BLaER1 treated with 17β-estradiol and CSF1 and Interleukin-3, amounts not matched to agents 10 nM and 100 nM (cell line): Measurements from ENCODE around the gene TMEM131.

Experiments
- H3K27ac ChIP-seq, 11 experiments: shearing (Covaris generic); formaldehyde crosslinking; 2 replicates each; pipeline ENCODE4 v1.8.1; 2022
- H3K27me3 ChIP-seq, 11 experiments: shearing (Covaris generic); formaldehyde crosslinking; 2 replicates each; pipeline ENCODE4 v1.8.1; 2022
- H3K36me3 ChIP-seq, 11 experiments: shearing (Covaris generic); formaldehyde crosslinking; 2 replicates each; pipeline ENCODE4 v1.8.1; 2022
- H3K4me1 ChIP-seq, 10 experiments: shearing (Covaris generic); formaldehyde crosslinking; 2 replicates each; pipeline ENCODE4 v1.8.1; 2022
- H3K4me2 ChIP-seq, 11 experiments: shearing (Covaris generic); formaldehyde crosslinking; 2 replicates each; pipeline ENCODE4 v1.8.1; 2022
- H3K4me3 ChIP-seq, 10 experiments: shearing (Covaris generic); formaldehyde crosslinking; 2 replicates each; pipeline ENCODE4 v1.8.1; 2022
- H3K9ac ChIP-seq, 11 experiments: shearing (Covaris generic); formaldehyde crosslinking; 2 replicates each; pipeline ENCODE4 v1.8.1; 2022
- H3K9me3 ChIP-seq, 11 experiments: shearing (Covaris generic); formaldehyde crosslinking; replicated peaks in 1 of 11; 2 replicates each; pipeline ENCODE4 v1.8.1; 2022
- H4K20me1 ChIP-seq, 11 experiments: shearing (Covaris generic); formaldehyde crosslinking; 2 replicates each; pipeline ENCODE4 v1.8.1; 2022
- Cebpa-rat ChIP-seq, 11 experiments: shearing (Covaris generic); IDR thresholded peaks; 2 replicates each; pipeline ENCODE4 v1.8.1; 2022

The TMEM131 gene

DNA sequence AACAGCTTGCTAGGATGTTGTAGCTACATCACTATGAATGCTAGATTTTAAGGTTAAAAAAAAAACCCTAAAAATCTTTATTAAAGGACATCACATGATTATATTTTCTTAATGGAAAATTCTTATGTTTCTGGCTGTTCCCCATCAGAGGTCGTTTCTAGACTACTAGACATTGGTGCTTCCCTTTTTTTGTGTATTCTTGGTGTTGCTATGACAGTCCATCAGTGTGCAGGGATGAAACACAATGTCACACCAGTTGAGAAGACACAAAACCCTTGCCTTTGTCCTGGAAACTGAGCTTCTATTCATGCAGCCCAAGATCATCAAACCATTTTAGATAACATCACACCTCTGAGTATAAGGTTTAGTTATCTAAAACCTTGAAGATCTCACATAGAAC lies 19.9 kb upstream of the TMEM131 start:
- TF ChIP-seq Cebpa-rat (IDR thresholded peaks at IDR 0.05), result no peak
- peaks cover 0 to 17% (median 6%) of the 10 kb centered on the region in 11 experiments; a peak in 13 of 22 replicates for H3K9me3 ChIP-seq
- peaks cover 33 to 56% (median 43%) of the 10 kb centered on the region in 10 experiments for H3K4me1 ChIP-seq
- no peak overlapping the region for H3K9ac ChIP-seq
- H3K4me2 ChIP-seq, result peak overlapping the region in 5 of 11 experiments; percentile 15 to 89 (median 36); a peak in 7 of 22 replicates
- H3K27me3 ChIP-seq, result peaks cover 0 to 71% (median 0%) of the 10 kb centered on the region in 11 experiments; a peak in 4 of 22 replicates
- peak overlapping the region in 7 of 11 experiments; percentile 8 to 95 (median 44); a peak in 6 of 22 replicates for H3K27ac ChIP-seq
- no peaks in the 10 kb centered on the region for H3K36me3 ChIP-seq
- no peaks in the 10 kb centered on the region for H4K20me1 ChIP-seq
- H3K4me3 ChIP-seq, result no peak overlapping the region

- H3K4me1 ChIP-seq, result peaks cover 45 to 68% (median 54%) of the 10 kb centered on the region in 10 experiments
- no peaks in the 10 kb centered on the region for H4K20me1 ChIP-seq
- TF ChIP-seq Cebpa-rat (IDR thresholded peaks at IDR 0.05), result no peak
- H3K4me2 ChIP-seq, result peak overlapping the region in 10 of 11 experiments; percentile 68 to 94 (median 84); a peak in 18 of 22 replicates
- peak overlapping the region in 8 of 11 experiments; percentile 13 to 95 (median 88); a peak in 16 of 22 replicates for H3K27ac ChIP-seq
- peak overlapping the region in 3 of 11 experiments; percentile 75 to 80 (median 77); a peak in 5 of 22 replicates for H3K9ac ChIP-seq
- H3K36me3 ChIP-seq, result no peaks in the 10 kb centered on the region
- peaks cover 0 to 4% (median under 1%) of the 10 kb centered on the region in 11 experiments; a peak in 8 of 22 replicates for H3K9me3 ChIP-seq
- H3K27me3 ChIP-seq, result peaks cover 0 to 58% (median 0%) of the 10 kb centered on the region in 11 experiments; a peak in 4 of 22 replicates
- no peak overlapping the region for H3K4me3 ChIP-seq
Observed at GRCh38 chr2:98014379-98014778, 18.6 kb upstream of the TMEM131 start.

GRCh38 chr2:98013407-98014042 lies 17.8 kb upstream of the TMEM131 start:
- peak overlapping the region; percentile 68 to 94 (median 83) for H3K4me2 ChIP-seq
- H3K4me1 ChIP-seq, result peaks cover 45 to 71% (median 54%) of the 10 kb centered on the region in 10 experiments
- H3K9me3 ChIP-seq, result no peaks in the 10 kb centered on the region

GRCh38 chr2:98012561-98012991 lies 16.8 kb upstream of the TMEM131 start:
- Histone ChIP-seq H4K20me1 (no peaks in the 10 kb centered on the region), H3K4me2 (peak overlapping the region; percentile 68 to 94 (median 83)), H3K4me1 (peaks cover 45 to 71% (median 54%) of the 10 kb centered on the region in 10 experiments), H3K27me3 (peaks cover 0 to 48% (median 0%) of the 10 kb centered on the region in 11 experiments; a peak in 4 of 22 replicates), H3K9ac (peak overlapping the region in 9 of 11 experiments; percentile 36 to 80 (median 70); a peak in 18 of 22 replicates), H3K9me3 (no peaks in the 10 kb centered on the region), H3K27ac (peak overlapping the region; percentile 7 to 95 (median 86); a peak in 21 of 22 replicates), H3K36me3 (no peaks in the 10 kb centered on the region), H3K4me3 (no peak overlapping the region)
- TF ChIP-seq Cebpa-rat (IDR thresholded peaks at IDR 0.05), result peak in 6 of 11 experiments; percentile 37 to 81 (median 56); a peak in 10 of 22 replicates

More at GRCh38 chr2:98013407-98014042, 17.8 kb upstream of the TMEM131 start:
- peak overlapping the region; percentile 40 to 95 (median 86); a peak in 21 of 22 replicates for H3K27ac ChIP-seq
- H4K20me1 ChIP-seq, result no peaks in the 10 kb centered on the region
- peaks cover 0 to 54% (median 0%) of the 10 kb centered on the region in 11 experiments; a peak in 4 of 22 replicates for H3K27me3 ChIP-seq
- no peaks in the 10 kb centered on the region for H3K36me3 ChIP-seq
- no peak for TF ChIP-seq Cebpa-rat (IDR thresholded peaks at IDR 0.05)
- peak overlapping the region in 4 of 10 experiments; percentile 9 to 29 (median 23); a peak in 5 of 20 replicates for H3K4me3 ChIP-seq
- H3K9ac ChIP-seq, result peak overlapping the region in 10 of 11 experiments; percentile 7 to 80 (median 70); a peak in 21 of 22 replicates

DNA sequence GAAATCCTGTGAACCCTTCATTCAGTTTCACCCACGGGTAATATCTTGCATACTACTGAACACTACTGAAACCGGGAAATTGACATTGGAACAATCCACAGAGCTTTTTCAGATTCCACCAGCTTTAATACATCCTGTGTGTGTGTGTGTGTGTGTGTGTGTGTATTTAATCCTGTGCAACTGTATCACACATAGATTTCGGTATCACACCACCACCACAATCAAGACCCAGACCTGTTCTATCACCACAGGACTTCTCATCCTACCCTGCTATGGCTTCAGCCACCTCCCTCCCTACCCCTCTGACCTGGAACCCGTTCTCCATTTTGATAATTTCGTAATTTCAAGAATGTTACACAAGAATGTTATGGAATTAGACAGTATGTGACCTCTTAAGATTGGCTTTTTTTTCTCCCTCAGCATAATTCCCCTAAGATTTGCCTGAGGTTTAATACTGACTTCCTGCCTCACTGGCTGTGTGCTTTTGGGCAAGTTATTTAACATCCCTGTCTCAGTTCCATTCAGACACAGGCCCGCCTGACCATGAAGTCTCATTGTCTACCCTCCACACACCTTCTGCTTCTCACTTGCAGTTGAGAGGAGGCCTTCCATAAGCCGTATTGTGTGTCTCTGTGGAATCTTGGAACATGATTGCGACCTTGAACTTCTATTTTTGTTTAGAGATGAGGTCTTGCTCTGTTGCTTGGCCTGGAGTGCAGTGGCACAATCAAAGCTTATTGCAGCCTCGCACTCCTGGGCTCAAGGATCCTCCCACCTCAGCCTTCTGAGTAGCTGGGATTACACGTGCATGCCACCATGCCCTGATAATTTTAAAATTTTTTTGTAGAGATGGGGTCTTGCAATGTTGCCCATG lies 14.4 kb upstream of the TMEM131 start:
- peaks cover 45 to 59% (median 50%) of the 10 kb centered on the region in 10 experiments for H3K4me1 ChIP-seq
- no peaks in the 10 kb centered on the region for H3K9me3 ChIP-seq
- peaks cover 0 to 26% (median 0%) of the 10 kb centered on the region in 11 experiments; a peak in 3 of 22 replicates for H3K27me3 ChIP-seq
- peak overlapping the region; percentile 68 to 94 (median 83) for H3K4me2 ChIP-seq
- H3K4me3 ChIP-seq, result peak overlapping the region in 1 of 10 experiments; percentile 4; a peak in 1 of 20 replicates
- no peaks in the 10 kb centered on the region for H3K36me3 ChIP-seq
- no peaks in the 10 kb centered on the region for H4K20me1 ChIP-seq
- peak overlapping the region in 10 of 11 experiments; percentile 73 to 95 (median 86); a peak in 19 of 22 replicates for H3K27ac ChIP-seq
- TF ChIP-seq Cebpa-rat (IDR thresholded peaks at IDR 0.05), result peak in 3 of 11 experiments; percentile 12 to 21 (median 19); a peak in 1 of 22 replicates
- peak overlapping the region in 9 of 11 experiments; percentile 13 to 77 (median 61); a peak in 17 of 22 replicates for H3K9ac ChIP-seq

- Histone ChIP-seq H3K4me3 (no peak overlapping the region), H4K20me1 (no peaks in the 10 kb centered on the region), H3K9ac (no peak overlapping the region), H3K36me3 (no peaks in the 10 kb centered on the region), H3K27me3 (peaks cover 0 to 11% (median 0%) of the 10 kb centered on the region in 11 experiments; a peak in 2 of 22 replicates), H3K4me1 (peaks cover 35 to 44% (median 38%) of the 10 kb centered on the region in 10 experiments), H3K27ac (peak overlapping the region in 4 of 11 experiments; percentile 5 to 18 (median 14); a peak in 3 of 22 replicates), H3K9me3 (no peaks in the 10 kb centered on the region), H3K4me2 (no peak overlapping the region)
- no peak for TF ChIP-seq Cebpa-rat (IDR thresholded peaks at IDR 0.05)
Observed at GRCh38 chr2:98008415-98008814, 12.7 kb upstream of the TMEM131 start.

DNA sequence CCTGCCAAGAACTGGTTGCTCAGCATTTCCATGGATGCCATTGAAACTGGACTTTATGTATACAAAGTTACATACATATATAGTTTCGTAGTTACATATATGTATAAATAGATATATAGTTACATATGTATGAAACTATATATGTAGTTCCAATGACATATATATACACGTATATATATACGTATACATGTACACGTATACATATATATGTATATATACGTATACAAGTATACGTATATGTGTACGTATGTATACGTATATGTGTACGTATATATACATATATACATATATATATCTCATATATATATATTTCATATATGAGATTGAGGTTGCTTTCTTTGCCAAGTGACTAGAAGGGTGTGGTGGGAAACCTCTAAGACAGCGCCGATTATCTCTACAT lies 10.6 kb upstream of the TMEM131 start:
- TF ChIP-seq Cebpa-rat (IDR thresholded peaks at IDR 0.05), result no peak
- no peaks in the 10 kb centered on the region for H3K36me3 ChIP-seq
- no peak overlapping the region for H3K4me3 ChIP-seq
- H3K4me2 ChIP-seq, result no peak overlapping the region
- no peaks in the 10 kb centered on the region for H3K9me3 ChIP-seq
- peaks cover 17 to 24% (median 19%) of the 10 kb centered on the region in 10 experiments for H3K4me1 ChIP-seq
- no peaks in the 10 kb centered on the region for H4K20me1 ChIP-seq
- peaks cover 0 to 10% (median 0%) of the 10 kb centered on the region in 11 experiments; a peak in 2 of 22 replicates for H3K27me3 ChIP-seq
- H3K27ac ChIP-seq, result no peak overlapping the region
- H3K9ac ChIP-seq, result no peak overlapping the region

- Histone ChIP-seq H3K36me3 (no peaks in the 10 kb centered on the region), H3K27ac (no peak overlapping the region), H3K9me3 (no peaks in the 10 kb centered on the region), H3K4me1 (peaks cover 0 to 7% (median 1%) of the 10 kb centered on the region in 10 experiments; a peak in 15 of 20 replicates), H4K20me1 (no peaks in the 10 kb centered on the region), H3K4me3 (no peak overlapping the region), H3K4me2 (no peak overlapping the region), H3K27me3 (peaks cover 0 to 10% (median 0%) of the 10 kb centered on the region in 11 experiments; a peak in 1 of 22 replicates), H3K9ac (no peak overlapping the region)
- no peak for TF ChIP-seq Cebpa-rat (IDR thresholded peaks at IDR 0.05)
Observed at GRCh38 chr2:98004613-98005012, 8.9 kb upstream of the TMEM131 start.
